Ishikawa (cell line): ENCODE data around the gene GRHL1.

ENCODE experiments used
- CEBPB ChIP-seq: IDR thresholded peaks from 2 replicates; pipeline ENCODE4 v1.6.1; 2012
- CREB1 ChIP-seq: IDR thresholded peaks from 2 replicates; pipeline ENCODE4 v1.6.1; 2012; ENCODE audit warnings: low read depth
- EGR1 ChIP-seq: IDR thresholded peaks from 2 replicates; pipeline ENCODE4 v1.6.1; 2012
- EP300 ChIP-seq: IDR thresholded peaks from 2 replicates; pipeline ENCODE4 v1.6.1; 2012; ENCODE audit warnings: borderline replicate concordance
- FOXM1 ChIP-seq: IDR thresholded peaks from 2 replicates; pipeline ENCODE4 v1.6.1; 2012; ENCODE audit warnings: low read depth, borderline replicate concordance
- NFIC ChIP-seq: IDR thresholded peaks from 2 replicates; pipeline ENCODE4 v1.6.1; 2012
- RAD21 ChIP-seq: IDR thresholded peaks from 2 replicates; pipeline ENCODE4 v1.6.1; 2012; ENCODE audit warnings: low read depth
- REST ChIP-seq: IDR thresholded peaks from 2 replicates; pipeline ENCODE4 v1.6.1; 2012; ENCODE audit warnings: low read depth, mild to moderate bottlenecking
- TAF1 ChIP-seq: IDR thresholded peaks from 2 replicates; pipeline ENCODE4 v1.6.1; 2012; ENCODE audit warnings: low read depth, mild to moderate bottlenecking
- TCF12 ChIP-seq: IDR thresholded peaks from 2 replicates; pipeline ENCODE4 v1.6.1; 2012; ENCODE audit warnings: low read depth
- TEAD4 ChIP-seq: IDR thresholded peaks from 2 replicates; pipeline ENCODE4 v1.6.1; 2012
- YY1 ChIP-seq: IDR thresholded peaks from 2 replicates; pipeline ENCODE4 v1.6.1; 2012; ENCODE audit warnings: low read depth
- ZBTB7A ChIP-seq: IDR thresholded peaks from 2 replicates; pipeline ENCODE4 v1.6.1; 2012; ENCODE audit warnings: low read depth
- TF ChIP-seq, protein P1 (sequence below): IDR thresholded peaks from 2 replicates; pipeline ENCODE4 v1.6.1; 2012
- TF ChIP-seq, protein P2 (sequence below): IDR thresholded peaks from 2 replicates; pipeline ENCODE4 v1.6.1; 2012

Gene GRHL1, protein sequence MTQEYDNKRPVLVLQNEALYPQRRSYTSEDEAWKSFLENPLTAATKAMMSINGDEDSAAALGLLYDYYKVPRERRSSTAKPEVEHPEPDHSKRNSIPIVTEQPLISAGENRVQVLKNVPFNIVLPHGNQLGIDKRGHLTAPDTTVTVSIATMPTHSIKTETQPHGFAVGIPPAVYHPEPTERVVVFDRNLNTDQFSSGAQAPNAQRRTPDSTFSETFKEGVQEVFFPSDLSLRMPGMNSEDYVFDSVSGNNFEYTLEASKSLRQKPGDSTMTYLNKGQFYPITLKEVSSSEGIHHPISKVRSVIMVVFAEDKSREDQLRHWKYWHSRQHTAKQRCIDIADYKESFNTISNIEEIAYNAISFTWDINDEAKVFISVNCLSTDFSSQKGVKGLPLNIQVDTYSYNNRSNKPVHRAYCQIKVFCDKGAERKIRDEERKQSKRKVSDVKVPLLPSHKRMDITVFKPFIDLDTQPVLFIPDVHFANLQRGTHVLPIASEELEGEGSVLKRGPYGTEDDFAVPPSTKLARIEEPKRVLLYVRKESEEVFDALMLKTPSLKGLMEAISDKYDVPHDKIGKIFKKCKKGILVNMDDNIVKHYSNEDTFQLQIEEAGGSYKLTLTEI

GRCh38 chr2:9951522-9952285 is at the start of gene GRHL1:
TSS of gene GRHL1 (plus strand) at chr2:9951693. CDS start at chr2:9951834, 141 bp downstream.
- TF ChIP-seq YY1: no peak
- peak; percentile 52; the same call in 1 of the 2 replicates for TF ChIP-seq ZBTB7A
- TF ChIP-seq TAF1: peak; percentile 42
- TF ChIP-seq, protein P1, sequence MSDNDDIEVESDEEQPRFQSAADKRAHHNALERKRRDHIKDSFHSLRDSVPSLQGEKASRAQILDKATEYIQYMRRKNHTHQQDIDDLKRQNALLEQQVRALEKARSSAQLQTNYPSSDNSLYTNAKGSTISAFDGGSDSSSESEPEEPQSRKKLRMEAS: peak; percentile 16; the same call in 1 of the 2 replicates
- peak; percentile 78 for TF ChIP-seq TCF12
- no peak for TF ChIP-seq TEAD4
- TF ChIP-seq EGR1: no peak
- peak; percentile 50; the same call in 1 of the 2 replicates for TF ChIP-seq EP300
- TF ChIP-seq, protein P2, sequence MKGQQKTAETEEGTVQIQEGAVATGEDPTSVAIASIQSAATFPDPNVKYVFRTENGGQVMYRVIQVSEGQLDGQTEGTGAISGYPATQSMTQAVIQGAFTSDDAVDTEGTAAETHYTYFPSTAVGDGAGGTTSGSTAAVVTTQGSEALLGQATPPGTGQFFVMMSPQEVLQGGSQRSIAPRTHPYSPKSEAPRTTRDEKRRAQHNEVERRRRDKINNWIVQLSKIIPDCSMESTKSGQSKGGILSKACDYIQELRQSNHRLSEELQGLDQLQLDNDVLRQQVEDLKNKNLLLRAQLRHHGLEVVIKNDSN: no peak

DNA sequence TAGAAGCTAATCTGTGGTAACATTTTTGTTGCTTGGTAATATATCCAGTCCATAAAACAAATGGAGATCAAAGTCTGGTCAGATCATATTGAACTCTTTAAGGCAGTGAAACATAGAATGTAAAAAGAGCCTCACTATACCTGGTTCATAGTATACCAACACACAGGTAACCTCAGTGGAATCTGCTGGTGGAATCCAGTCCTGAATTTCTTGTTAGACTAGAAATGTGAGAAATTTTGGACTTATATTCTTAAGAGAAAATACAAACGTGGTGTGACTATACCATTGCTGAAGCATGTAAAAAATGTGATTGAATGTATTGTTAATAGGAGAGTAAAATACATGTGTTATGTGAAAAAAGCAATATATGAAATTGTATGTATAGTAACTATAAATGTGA is 46.1 kb upstream of the GRHL1 start:
- no peak for TF ChIP-seq CEBPB
- peak; percentile 73 for TF ChIP-seq TEAD4
- 0 out of 2 replicates have a peak, but pooled peaks have one; percentile 12 for TF ChIP-seq NFIC

- TF ChIP-seq REST (no peak), TCF12 (no peak), RAD21 (no peak), EGR1 (no peak), TEAD4 (no peak), CREB1 (no peak), TAF1 (no peak), NFIC (no peak), ZBTB7A (no peak)
- TF ChIP-seq, protein P2: no peak
Observed at GRCh38 chr2:9907402-9907801, 44.1 kb upstream of the GRHL1 start.

DNA sequence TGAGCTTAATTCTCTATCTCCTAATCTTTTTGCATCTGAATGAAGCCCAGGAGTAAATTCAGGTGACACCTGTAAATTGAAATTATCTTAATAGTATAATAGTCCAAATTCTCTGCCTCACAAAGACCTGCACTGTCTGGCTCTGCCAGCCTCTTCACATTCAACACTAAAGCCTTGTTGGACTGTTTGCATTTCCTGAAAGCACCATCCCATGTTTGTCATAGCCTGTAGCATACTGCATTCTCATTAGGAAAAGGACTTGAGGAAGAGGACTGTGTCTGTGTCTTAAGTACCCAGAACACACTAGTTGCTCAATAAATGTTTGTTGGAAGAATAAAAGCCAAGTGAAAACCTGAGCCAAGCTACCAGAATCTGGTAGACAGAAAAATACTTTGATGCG is 42.9 kb upstream of the GRHL1 start:
- TF ChIP-seq REST (no peak), YY1 (no peak), TEAD4 (no peak), ZBTB7A (no peak), EP300 (no peak), CEBPB (no peak), TAF1 (no peak), FOXM1 (no peak), TCF12 (no peak), RAD21 (no peak), EGR1 (no peak), CREB1 (no peak), NFIC (no peak)
- TF ChIP-seq, protein P2: no peak
- TF ChIP-seq, protein P1: no peak

- TF ChIP-seq TCF12: no peak
- no peak for TF ChIP-seq CREB1
- TF ChIP-seq EGR1: no peak
- TF ChIP-seq, protein P1: no peak
- no peak for TF ChIP-seq NFIC
- no peak for TF ChIP-seq TEAD4
- no peak for TF ChIP-seq FOXM1
- no peak for TF ChIP-seq CEBPB
- no peak for TF ChIP-seq RAD21
- no peak for TF ChIP-seq TAF1
- TF ChIP-seq EP300: no peak
- TF ChIP-seq, protein P2: no peak
- TF ChIP-seq ZBTB7A: no peak
- no peak for TF ChIP-seq YY1
- TF ChIP-seq REST: no peak
Observed at GRCh38 chr2:9909106-9909505, 42.4 kb upstream of the GRHL1 start.
